HG03025 (cell line): ENCODE data around the gene CPLX1.

ENCODE experiments used
- ATAC-seq: cut with Tn5 transposase; IDR thresholded peaks from one replicate; pipeline ENCODE4 v1.9.1; 2021; ENCODE audit warnings: mild to moderate bottlenecking, moderate library complexity; ENCODE audit not compliant: unreplicated experiment, low FRiP score

Gene CPLX1

GRCh38 chr4:856225-856901 lies 30.4 kb upstream of the CPLX1 start:
- no peak for ATAC-seq

GRCh38 chr4:855880-856224 lies 29.9 kb upstream of the CPLX1 start:
- ATAC-seq = no peak

GRCh38 chr4:854356-854755 lies 28.4 kb upstream of the CPLX1 start:
- no peak for ATAC-seq

GRCh38 chr4:853416-853781 lies 27.5 kb upstream of the CPLX1 start:
- ATAC-seq = no peak

- no peak for ATAC-seq
Observed at GRCh38 chr4:851701-852430, 25.9 kb upstream of the CPLX1 start.

GRCh38 chr4:850323-850945 lies 24.5 kb upstream of the CPLX1 start:
- ATAC-seq = no peak

GRCh38 chr4:849478-850175 lies 23.7 kb upstream of the CPLX1 start:
- no peak for ATAC-seq

- no peak for ATAC-seq
Observed at GRCh38 chr4:848803-849477, 23.0 kb upstream of the CPLX1 start.

GRCh38 chr4:848307-848691 lies 22.4 kb upstream of the CPLX1 start:
- ATAC-seq = no peak

GRCh38 chr4:845836-846251 lies 19.9 kb upstream of the CPLX1 start:
- ATAC-seq = no peak

- no peak for ATAC-seq
Observed at GRCh38 chr4:845233-845835, 19.4 kb upstream of the CPLX1 start.

- no peak for ATAC-seq
Observed at GRCh38 chr4:844752-845232, 18.9 kb upstream of the CPLX1 start.

- no peak for ATAC-seq
Observed at GRCh38 chr4:839675-840443, 13.9 kb upstream of the CPLX1 start.

GRCh38 chr4:837772-838171 lies 11.8 kb upstream of the CPLX1 start:
- ATAC-seq = no peak

- no peak for ATAC-seq
Observed at GRCh38 chr4:836750-837301, 10.9 kb upstream of the CPLX1 start.

GRCh38 chr4:836003-836511 lies 10.1 kb upstream of the CPLX1 start:
- ATAC-seq = no peak

- ATAC-seq = no peak
Observed at GRCh38 chr4:835148-836002, 9.4 kb upstream of the CPLX1 start.
